Gastrocnemius medialis (tissue), 4 donors: ENCODE data around the gene AKAP7.

ENCODE experiments used
- CTCF ChIP-seq, 5 experiments: fragments of 450-650 bp in 3 of 5; fragments of 200-600 bp in 2 of 5; sonication (generic) in 2 of 5; IDR thresholded peaks in 4 of 5; conservative IDR thresholded peaks in 1 of 5; 1 replicate in 4 of 5; 2 replicates in 1 of 5; pipeline ENCODE4 v1.5.1; 2016 to 2019; ENCODE audit warnings: antibody characterized with exemption in 5 of 5, mild to moderate bottlenecking in 3 of 5, moderate library complexity in 3 of 5
- POLR2A ChIP-seq, 2 donors: fragments of 450-650 bp; IDR thresholded peaks; one replicate each; pipeline ENCODE4 v1.6.1; 2017; ENCODE audit warnings: antibody characterized with exemption in 2 of 2, mild to moderate bottlenecking in 2 of 2, moderate library complexity in 2 of 2

- TF ChIP-seq CTCF (IDR thresholded peaks at IDR 0.05 in 4 of 5, conservative IDR thresholded peaks at IDR 0.05 in 1 of 5) (no peak), POLR2A (IDR thresholded peaks at IDR 0.05) (no peak)
Observed at GRCh38 chr6:131212024-131212423, 76.8 kb downstream of the AKAP7 start.
